ENCODE results near the gene SLC35D1. TPM values are rescaled to one million over a fixed set of nuclear protein-coding genes. Genes with fewer than 3 reads are reported as not detected.

Gene SLC35D1
- total and polyA plus RNA-seq, 10 of the 15 experiments (the other 5 are each of a cell fraction or from before 2014, with no cell fraction given), result 2.9 to 12.4 (median 8.6) TPM

GRCh38 chr1:67103548-67103947, 49.6 kb upstream of the SLC35D1 start:
- H3K79me2 ChIP-seq (ENCODE audit: control insufficient read depth, insufficient read depth, low read length), result no peaks in the 10 kb centered on the region
- no peak overlapping the region for H2AFZ ChIP-seq (ENCODE audit: control insufficient read depth, low read depth, low read length)
- no peak for FAIRE-seq
- POLR2A ChIA-PET, result no interaction called here
- no peak overlapping the region for H3K4me2 ChIP-seq (ENCODE audit: control insufficient read depth, insufficient read depth)
- TF ChIP-seq POLR2AphosphoS5 (IDR thresholded peaks at IDR 0.05; ENCODE audit: low read length) (no peak), IKZF2 (IDR thresholded peaks at IDR 0.05) (no peak), USF1 (IDR thresholded peaks at IDR 0.05; ENCODE audit: borderline replicate concordance, extremely low read length, insufficient read depth, low read depth, low read length) (no peak), CREM (IDR thresholded peaks at IDR 0.05; ENCODE audit: low read depth) (no peak), BCL11A (IDR thresholded peaks at IDR 0.05; ENCODE audit: low read depth, low read length) (no peak), JUND (IDR thresholded peaks at IDR 0.05; ENCODE audit: low read depth, low read length) (no peak), MYC (IDR thresholded peaks at IDR 0.05; ENCODE audit: insufficient read depth, insufficient read length, insufficient replicate concordance, low read length, severe bottlenecking) (no peak), TCF7 (IDR thresholded peaks at IDR 0.05; ENCODE audit: borderline replicate concordance) (no peak)
- H3K27ac ChIP-seq (ENCODE audit: control insufficient read depth, insufficient read depth), result no peak overlapping the region
- CTCF ChIA-PET, result interaction anchor here (1.1 to 1.2 kb wide), 2 partner anchors 17 to 107 kb away, joined by 3 read pairs; no protein-coding TSS in a partner anchor
- BruUV-seq (replicated peaks), result no TSS peak
- RAD21 ChIA-PET (ENCODE audit: unreplicated experiment), result no interaction called here
- intact Hi-C loops (cut with micrococcal nuclease; ENCODE audit: unreplicated experiment) (no loop called here), in situ Hi-C loops (cut with MboI) (no loop called here)
- H3K9ac ChIP-seq (ENCODE audit: control insufficient read depth, insufficient read depth, low read length), result no peak overlapping the region
- no peak overlapping the region for H3K4me3 ChIP-seq
- no peaks in the 10 kb centered on the region for H3K4me1 ChIP-seq (ENCODE audit: control insufficient read depth, insufficient read depth, low read length)
- no peaks in the 10 kb centered on the region; a peak in 2 of 4 replicates for H3K27me3 ChIP-seq (replicated peaks in 1 of 2; ENCODE audit: control insufficient read depth in 2 of 2, insufficient read depth in 2 of 2, low read length in 1 of 2)
- no peaks in the 10 kb centered on the region for H3K9me3 ChIP-seq (replicated peaks; ENCODE audit: control insufficient read depth, insufficient read depth, low read length)
- no peaks in the 10 kb centered on the region for H3K36me3 ChIP-seq (ENCODE audit: control insufficient read depth in 2 of 2, insufficient read depth in 2 of 2, low read length in 1 of 2)
- no peaks in the 10 kb centered on the region for H4K20me1 ChIP-seq (ENCODE audit: control insufficient read depth, insufficient read depth)
- no peak for ATAC-seq
- WGBS (ENCODE audit: insufficient coverage, insufficient replicate concordance, low lambda C conversion rate, missing lambda C conversion rate), result 25% methylated on average over 1 of the region's 1 CpG
- SMC1A ChIA-PET (ENCODE audit: uncharacterized antibody, unreplicated experiment), result no interaction called here
- DNase-seq (ENCODE audit: low read depth, low spot score), result no peak
